ENCODE results near the gene TNS3. TPM values are rescaled to one million over a fixed set of nuclear protein-coding genes. Genes with fewer than 3 reads are reported as not detected.

Gene TNS3
- total and polyA plus RNA-seq, 2 donors (not counting 3 experiments of a cell fraction or from before 2014, with no cell fraction given), result 10.4 to 45.1 TPM

DNA sequence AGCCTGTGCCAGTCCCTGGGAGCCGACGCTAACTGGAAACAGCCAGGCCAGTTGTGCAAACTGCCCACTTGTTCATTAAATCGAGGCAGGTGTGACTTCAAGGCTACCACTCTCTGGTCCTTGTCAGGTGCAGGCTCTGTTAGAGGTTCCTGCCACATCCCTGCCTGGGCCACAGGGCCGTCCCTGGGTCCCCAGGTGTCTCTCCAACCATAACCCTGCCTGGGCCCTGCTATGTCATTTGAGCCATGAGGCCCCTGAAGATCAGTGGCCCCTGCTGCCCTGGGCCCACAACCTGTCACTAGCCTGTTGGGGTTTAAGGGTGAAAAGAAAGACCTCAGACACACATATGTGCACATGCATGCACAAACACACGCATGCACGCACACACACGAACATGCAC lies 326.9 kb downstream of the TNS3 start:
- H3K36me3 ChIP-seq (ENCODE audit: control insufficient read depth in 2 of 2, extremely low read depth in 1 of 2, insufficient read depth in 2 of 2, low read length in 2 of 2), result no peaks in the 10 kb centered on the region
- no peak overlapping the region for H3K27ac ChIP-seq (ENCODE audit: insufficient read depth, low read depth, low read length)
- H3K9ac ChIP-seq (replicated peaks; ENCODE audit: extremely low read depth, insufficient read depth, low read length), result no peak overlapping the region
- TF ChIP-seq EZH2 (IDR thresholded peaks at IDR 0.05; ENCODE audit: borderline replicate concordance, low read depth, low read length, severe bottlenecking) (no peak), GATA2 (IDR thresholded peaks at IDR 0.05; ENCODE audit: insufficient read depth, insufficient read length, low read depth, low read length) (no peak), CTCF (IDR thresholded peaks at IDR 0.05; ENCODE audit: extremely low read depth in 1 of 2, insufficient read depth in 1 of 2, low read depth in 1 of 2, low read length in 2 of 2) (no peak), FOS (IDR thresholded peaks at IDR 0.05; ENCODE audit: borderline replicate concordance, insufficient read depth, low read length) (no peak), JUN (IDR thresholded peaks at IDR 0.05; ENCODE audit: borderline replicate concordance, insufficient read depth, insufficient read length, low read depth) (no peak), POLR2AphosphoS5 (IDR thresholded peaks at IDR 0.05; ENCODE audit: insufficient read depth, low read depth, low read length) (no peak), POLR2A (IDR thresholded peaks at IDR 0.05; ENCODE audit: low read depth, low read length) (no peak), MYC (IDR thresholded peaks at IDR 0.05; ENCODE audit: low read depth, low read length) (no peak), MAX (IDR thresholded peaks at IDR 0.05; ENCODE audit: insufficient read depth, insufficient read length) (no peak)
- H3K4me3 ChIP-seq (replicated peaks in 1 of 3; ENCODE audit: insufficient read depth in 1 of 3, low read depth in 1 of 3, low read length in 3 of 3), result no peak overlapping the region
- POLR2A ChIA-PET, result no interaction called here
- no peaks in the 10 kb centered on the region for H4K20me1 ChIP-seq (replicated peaks; ENCODE audit: control insufficient read depth, extremely low read depth, insufficient read depth, low read length)
- no peak overlapping the region for H3K4me2 ChIP-seq (ENCODE audit: insufficient read depth, low read length)
- H3K9me1 ChIP-seq (replicated peaks; ENCODE audit: control insufficient read depth, extremely low read depth, insufficient read depth, low read length), result no peaks in the 10 kb centered on the region
- DNase-seq (ENCODE audit: low read depth, low spot score) (no peak), FAIRE-seq (no peak)
- H3K4me1 ChIP-seq (ENCODE audit: control insufficient read depth, extremely low read depth, insufficient read depth, low read length), result peaks cover 15% of the 10 kb centered on the region
- no peak overlapping the region for H2AFZ ChIP-seq (ENCODE audit: low read depth, low read length)
- intact Hi-C loops (cut with micrococcal nuclease) (loop anchor here (10.0 kb wide), 1 partner anchor 900 kb away; no protein-coding TSS in a partner anchor), dilution Hi-C loops (cut with MboI; ENCODE audit: extremely low pct_ligation_motif_present, low sequenced_read_pairs) (no loop called here)
- CTCF ChIA-PET, result interaction anchor here (1.0 to 3.2 kb wide), 6 partner anchors 10 to 1337 kb away, joined by 3 to 21 read pairs (median 10); no protein-coding TSS in a partner anchor
- no peaks in the 10 kb centered on the region for H3K9me3 ChIP-seq (replicated peaks; ENCODE audit: control insufficient read depth, insufficient read depth, low read length)
- BruUV-seq (replicated peaks), result no TSS peak
- H3K27me3 ChIP-seq (ENCODE audit: control insufficient read depth in 2 of 2, insufficient read depth in 2 of 2, low read length in 2 of 2), result peaks cover 0 to 5% of the 10 kb centered on the region in 2 experiments
- no peaks in the 10 kb centered on the region for H3K79me2 ChIP-seq (ENCODE audit: control insufficient read depth, insufficient read depth, low read length)

Measured in endothelial cell of umbilical vein (primary cell).